ENCODE measurements around the gene FARP2. TPM values are rescaled to one million over a fixed set of nuclear protein-coding genes. Genes with fewer than 3 reads are reported as not detected.

Gene FARP2
- total and polyA plus RNA-seq, 2 of the 4 experiments (the other 2 are of a cell fraction): 17.1 to 30.8 TPM

GRCh38 chr2:241313543-241314095 lies 42.5 kb upstream of the FARP2 start:
- H2BK20ac ChIP-seq (ENCODE audit: low read depth, low read length): no peak overlapping the region
- H3K9me1 ChIP-seq (ENCODE audit: insufficient read depth, low read length): peaks cover 19% of the 10 kb centered on the region
- BruUV-seq (replicated peaks): TSS peak; percentile 33
- H2BK5ac ChIP-seq (ENCODE audit: low read depth, low read length, poor library complexity, severe bottlenecking): peak overlapping the region; percentile 95
- H2BK120ac ChIP-seq (ENCODE audit: low read depth, low read length): no peak overlapping the region
- dilution Hi-C loops (cut with HindIII; ENCODE audit: low sequenced_read_pairs, unreplicated experiment) (no loop called here), intact Hi-C loops (cut with micrococcal nuclease) (loop anchor here (2.0 kb wide), 1 partner anchor 41 kb away; no protein-coding TSS in a partner anchor), in situ Hi-C loops (cut with MboI; ENCODE audit: low sequenced_read_pairs) (no loop called here)
- CTCF ChIA-PET: interaction anchor here (1.3 kb wide), 1 partner anchor 52 kb away, joined by 3 read pairs; no protein-coding TSS in a partner anchor
- peaks cover 2% of the 10 kb centered on the region; the same call in 1 of the 2 replicates for H3K36me3 ChIP-seq (ENCODE audit: control insufficient read depth, insufficient read depth, low read length)
- no peak overlapping the region for H4K91ac ChIP-seq (ENCODE audit: insufficient read depth, low read depth, low read length)
- peak overlapping the region; percentile 99; the same call in 1 of the 2 replicates for H3K4me2 ChIP-seq (ENCODE audit: low read depth, low read length)
- no peak overlapping the region for H3K18ac ChIP-seq (ENCODE audit: low read depth, low read length)
- H3K14ac ChIP-seq (replicated peaks; ENCODE audit: low read depth, low read length): no peak overlapping the region; the same call in 1 of the 2 replicates
- no peak for DNase-seq
- no peak overlapping the region for H2BK15ac ChIP-seq (ENCODE audit: low read depth, low read length)
- peaks cover 52% of the 10 kb centered on the region for H4K20me1 ChIP-seq (ENCODE audit: insufficient read depth, low read length)
- TF ChIP-seq CHD1 (IDR thresholded peaks at IDR 0.05; ENCODE audit: low read depth, low read length): no peak
- no peak for TF ChIP-seq FOS (IDR thresholded peaks at IDR 0.05; ENCODE audit: low read depth, low read length)
- TF ChIP-seq ELK1 (IDR thresholded peaks at IDR 0.05; ENCODE audit: borderline replicate concordance, low read depth, low read length): no peak
- TF ChIP-seq CTCF (conservative IDR thresholded peaks at IDR 0.05; ENCODE audit: low read depth, low read length): no peak
- TF ChIP-seq RAD21 (IDR thresholded peaks at IDR 0.05; ENCODE audit: low read length): no peak
- TF ChIP-seq USF2 (IDR thresholded peaks at IDR 0.05; ENCODE audit: low read depth, low read length): no peak
- no peak for TF ChIP-seq NFE2L2 (IDR thresholded peaks at IDR 0.05; ENCODE audit: low read depth, low read length)
- TF ChIP-seq RFX5 (IDR thresholded peaks at IDR 0.05; ENCODE audit: low read depth, low read length): no peak
- TF ChIP-seq MAFK (IDR thresholded peaks at IDR 0.05; ENCODE audit: low read depth, low read length): no peak
- peaks cover 11 to 66% of the 10 kb centered on the region in 2 experiments for H3K79me1 ChIP-seq (ENCODE audit: low read depth in 1 of 2, low read length in 2 of 2)
- H3K27me3 ChIP-seq (ENCODE audit: control insufficient read depth, insufficient read depth, low read length): no peaks in the 10 kb centered on the region
- H3K9ac ChIP-seq (ENCODE audit: low read depth, low read length): no peak overlapping the region; the same call in 1 of the 2 replicates
- no peak overlapping the region; the same call in 1 of the 2 replicates for H3K56ac ChIP-seq (ENCODE audit: extremely low read depth, insufficient read depth, low read length)
- 100% methylated on average over 1 of the region's 8 CpGs; no CpG with 5 or more reads in 1 of the 2 experiments for WGBS, 2 experiments (ENCODE audit: extremely low coverage in 2 of 2, insufficient read length in 1 of 2)
- H4K5ac ChIP-seq (ENCODE audit: low read depth, low read length): peak overlapping the region; percentile 25; the same call in 1 of the 2 replicates
- H4K8ac ChIP-seq (ENCODE audit: low read depth in 2 of 2, low read length in 2 of 2): peak overlapping the region; percentile 96 to 98; a peak in 2 of 4 replicates
- H3K4ac ChIP-seq (ENCODE audit: low read depth, low read length): no peak overlapping the region
- H3K4me3 ChIP-seq (ENCODE audit: insufficient read depth, low read depth, low read length): no peak overlapping the region
- ATAC-seq (ENCODE audit: low read depth): no peak
- peak overlapping the region; percentile 43; the same call in 1 of the 2 replicates for H3K23ac ChIP-seq (ENCODE audit: low read depth, low read length)
- no peak overlapping the region for H3K27ac ChIP-seq (ENCODE audit: insufficient read depth, low read length)
- no peak overlapping the region for H2AK9ac ChIP-seq (replicated peaks; ENCODE audit: low read depth, low read length, poor library complexity)
- H3K4me1 ChIP-seq (ENCODE audit: control insufficient read depth, insufficient read depth, low read length): peaks cover 2% of the 10 kb centered on the region
- no peaks in the 10 kb centered on the region for H3K9me3 ChIP-seq (ENCODE audit: control insufficient read depth, insufficient read depth, low read length)
- no peak overlapping the region for H2AFZ ChIP-seq (replicated peaks; ENCODE audit: low read length, poor library complexity)
- POLR2A ChIA-PET (ENCODE audit: unreplicated experiment): no interaction called here
- H2AK5ac ChIP-seq (ENCODE audit: low read depth, low read length): peak overlapping the region; percentile 18; the same call in 1 of the 2 replicates

Data from IMR-90 (cell line).